A673 (cell line): Measurements from ENCODE around the gene TRPM1.

Experiments
- CTCF ChIP-seq: fragments of 300-800, 200-600 bp; sonication (generic); conservative IDR thresholded peaks from 2 replicates; pipeline ENCODE4 v1.5.1; 2017; ENCODE audit warnings: low read depth, mild to moderate bottlenecking, antibody characterized with exemption, low read length, moderate library complexity, mixed read lengths
- EZH2 ChIP-seq: fragments of 200-600 bp; sonication (generic); IDR thresholded peaks from 2 replicates; pipeline ENCODE4 v1.6.1; 2017; ENCODE audit warnings: borderline replicate concordance, low read depth, mild to moderate bottlenecking, mixed read lengths, antibody characterized with exemption, low read length; ENCODE audit not compliant: poor library complexity, severe bottlenecking

DNA sequence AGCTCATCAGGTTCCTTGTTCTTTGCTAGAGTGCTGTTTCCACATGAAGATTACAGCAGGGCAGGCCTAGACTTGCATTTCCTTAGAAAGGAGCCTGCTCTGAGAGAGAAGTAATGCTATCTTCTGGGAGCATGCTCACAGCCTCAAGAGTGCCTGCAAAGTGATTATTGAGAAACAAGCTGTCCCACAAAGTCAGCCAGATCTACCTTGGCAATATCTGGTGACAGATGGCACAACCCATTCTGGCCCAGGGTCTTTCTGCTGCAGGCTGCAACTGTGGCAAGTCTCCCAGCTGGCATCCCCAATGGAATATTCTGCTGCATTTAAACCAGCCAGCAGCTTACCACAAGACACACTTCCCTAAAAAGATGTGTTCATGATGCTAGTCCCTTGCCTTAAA lies 139.4 kb downstream of the TRPM1 start:
- TF ChIP-seq CTCF (no peak), EZH2 (no peak)
